Lower leg skin (tissue), 3 donors: ENCODE data around the gene TPT1.

ENCODE experiments used
- POLR2A ChIP-seq, 2 donors: fragments of 450-650 bp; IDR thresholded peaks; one replicate each; pipeline ENCODE4 v1.6.1; 2016 to 2017; ENCODE audit warnings: antibody characterized with exemption in 2 of 2, mild to moderate bottlenecking in 1 of 2, moderate library complexity in 1 of 2
- TF ChIP-seq, protein P1 (sequence below), 3 donors: fragments of 450-650 bp; IDR thresholded peaks; one replicate each; pipeline ENCODE4 v1.5.1; 2016; ENCODE audit warnings: antibody characterized with exemption in 3 of 3, mild to moderate bottlenecking in 3 of 3, moderate library complexity in 2 of 3

DNA sequence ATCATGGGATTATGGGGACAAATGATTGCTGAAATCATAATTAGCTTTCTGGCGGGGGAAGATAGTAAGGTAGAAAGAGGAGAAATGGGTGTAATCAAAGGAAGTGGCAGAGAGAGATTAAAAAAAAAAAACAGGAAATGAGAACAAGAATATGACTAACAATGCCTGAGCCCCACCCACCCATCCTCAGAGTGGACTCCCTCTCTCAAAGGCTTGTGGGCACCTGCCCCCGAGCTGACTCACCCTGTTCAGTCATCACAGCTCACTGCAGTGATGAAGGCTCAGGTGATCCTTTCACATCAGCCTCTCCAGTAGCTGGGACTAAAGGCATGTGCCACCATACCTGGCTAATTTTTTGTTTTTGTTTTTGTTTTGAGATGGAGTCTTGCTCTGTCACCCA, 26.4 kb upstream of the TPT1 start:
- TF ChIP-seq, protein P1, sequence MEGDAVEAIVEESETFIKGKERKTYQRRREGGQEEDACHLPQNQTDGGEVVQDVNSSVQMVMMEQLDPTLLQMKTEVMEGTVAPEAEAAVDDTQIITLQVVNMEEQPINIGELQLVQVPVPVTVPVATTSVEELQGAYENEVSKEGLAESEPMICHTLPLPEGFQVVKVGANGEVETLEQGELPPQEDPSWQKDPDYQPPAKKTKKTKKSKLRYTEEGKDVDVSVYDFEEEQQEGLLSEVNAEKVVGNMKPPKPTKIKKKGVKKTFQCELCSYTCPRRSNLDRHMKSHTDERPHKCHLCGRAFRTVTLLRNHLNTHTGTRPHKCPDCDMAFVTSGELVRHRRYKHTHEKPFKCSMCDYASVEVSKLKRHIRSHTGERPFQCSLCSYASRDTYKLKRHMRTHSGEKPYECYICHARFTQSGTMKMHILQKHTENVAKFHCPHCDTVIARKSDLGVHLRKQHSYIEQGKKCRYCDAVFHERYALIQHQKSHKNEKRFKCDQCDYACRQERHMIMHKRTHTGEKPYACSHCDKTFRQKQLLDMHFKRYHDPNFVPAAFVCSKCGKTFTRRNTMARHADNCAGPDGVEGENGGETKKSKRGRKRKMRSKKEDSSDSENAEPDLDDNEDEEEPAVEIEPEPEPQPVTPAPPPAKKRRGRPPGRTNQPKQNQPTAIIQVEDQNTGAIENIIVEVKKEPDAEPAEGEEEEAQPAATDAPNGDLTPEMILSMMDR (IDR thresholded peaks at IDR 0.05), result no peak
- TF ChIP-seq POLR2A (IDR thresholded peaks at IDR 0.05), result no peak
